ENCODE results near the gene PPP1R14C. TPM values are rescaled to one million over a fixed set of nuclear protein-coding genes. Genes with fewer than 3 reads are reported as not detected.
"Not testable (repeated sequence)": the region's sequence is repeated elsewhere in the genome, so short reads cannot be mapped to it uniquely, and the experiment has no call there.

PPP1R14C gene
- total RNA-seq, 1 donor from 2014 or later: 0.27 TPM

DNA sequence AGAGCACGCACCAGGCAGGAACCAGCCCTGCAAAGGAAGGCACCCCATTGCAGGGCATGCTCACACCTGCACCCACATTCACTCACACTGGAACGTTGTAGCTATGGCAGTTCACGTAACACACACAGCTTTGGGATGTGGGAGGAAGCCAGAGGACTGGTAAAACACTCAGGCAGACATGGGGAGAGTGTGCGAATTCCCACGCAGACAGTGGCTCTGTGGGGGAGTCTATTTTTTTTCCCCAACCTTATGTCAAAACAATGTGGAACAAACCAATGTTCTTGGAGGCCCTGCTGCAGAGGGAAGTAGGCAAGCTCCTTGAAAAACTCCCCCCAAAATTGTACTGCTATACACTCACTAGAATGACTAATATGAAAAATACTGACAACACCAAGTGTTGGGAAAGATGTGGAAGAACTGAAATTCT is 91.0 kb downstream of the PPP1R14C start:
- DNase-seq (ENCODE audit: low spot score) (no peak), ATAC-seq (no peak)
- intact Hi-C loops (cut with DNase I): no loop called here

DNA sequence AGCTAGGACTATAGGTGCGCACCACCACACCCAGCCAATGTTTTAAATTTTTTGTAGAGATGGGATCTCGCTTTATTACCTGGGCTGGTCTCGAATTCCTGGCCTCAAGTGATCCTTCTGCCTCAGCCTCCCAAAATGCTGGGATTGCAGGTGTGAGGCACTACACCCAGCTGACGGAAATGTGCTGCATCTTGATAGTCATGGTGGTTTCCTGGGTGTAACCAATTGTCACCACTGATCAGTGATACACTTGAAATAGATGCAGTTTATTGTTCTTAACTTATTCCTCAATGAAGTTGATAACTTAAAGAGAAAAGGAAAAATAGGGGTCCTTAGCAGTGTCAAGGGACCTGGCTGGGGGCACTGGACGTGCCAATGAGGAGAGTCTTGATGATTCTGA is 92.4 kb downstream of the PPP1R14C start:
- DNase-seq (ENCODE audit: low spot score): no peak
- ATAC-seq: no peak
- intact Hi-C loops (cut with DNase I): no loop called here

DNA sequence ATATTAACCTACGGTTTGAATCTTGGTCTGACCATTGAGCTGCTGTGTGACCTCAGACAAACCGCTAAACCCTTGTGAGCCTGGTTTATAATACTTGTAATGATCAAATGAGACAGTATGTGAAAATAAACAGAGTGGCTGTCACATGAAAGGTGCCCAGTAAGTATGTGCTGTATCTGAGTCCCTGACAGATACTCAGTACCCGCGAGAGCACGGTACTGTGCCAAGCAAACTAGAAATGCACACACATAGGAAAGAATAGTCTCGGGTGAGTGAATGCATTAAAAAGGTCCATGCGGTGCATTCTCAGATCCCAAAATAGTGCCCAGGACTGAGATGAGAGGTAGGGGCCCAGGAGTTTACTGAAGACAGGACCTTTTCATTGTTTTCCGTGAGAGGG is 93.3 kb downstream of the PPP1R14C start:
- no peak for DNase-seq (ENCODE audit: low spot score)
- intact Hi-C loops (cut with DNase I): no loop called here
- ATAC-seq: no peak

GRCh38 chr6:150236544-150236943 is 93.7 kb downstream of the PPP1R14C start:
- no peak for ATAC-seq
- DNase-seq (ENCODE audit: low spot score): no peak
- intact Hi-C loops (cut with DNase I): no loop called here

GRCh38 chr6:150237626-150238025 is 94.8 kb downstream of the PPP1R14C start:
- DNase-seq (ENCODE audit: low spot score): no peak
- intact Hi-C loops (cut with DNase I): no loop called here
- no peak for ATAC-seq

DNA sequence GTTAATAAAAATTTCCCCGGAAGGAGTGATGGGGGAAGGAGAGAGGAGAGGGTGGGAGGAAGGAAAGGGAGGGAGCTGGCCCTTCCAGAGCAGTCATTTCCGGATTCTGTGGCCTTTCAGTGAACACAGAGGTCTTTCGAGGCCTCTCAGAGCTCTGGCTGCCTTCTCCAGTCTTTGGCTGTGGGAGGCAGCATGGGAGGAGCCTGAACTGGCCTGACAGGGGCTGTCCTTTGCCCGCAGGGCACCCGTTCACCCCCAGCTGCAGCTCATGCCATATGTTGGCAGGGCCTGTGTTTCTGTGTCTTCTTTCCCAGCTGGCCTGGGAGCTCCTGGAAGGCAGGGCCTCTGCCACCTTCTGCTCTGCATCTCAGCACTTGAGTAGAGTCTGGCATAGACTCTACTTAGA is 95.5 kb downstream of the PPP1R14C start:
- DNase-seq (ENCODE audit: low spot score) (no peak), ATAC-seq (peak; percentile 59)
- intact Hi-C loops (cut with DNase I): no loop called here

GRCh38 chr6:150238846-150239407 is 96.1 kb downstream of the PPP1R14C start:
- intact Hi-C loops (cut with DNase I): no loop called here
- ATAC-seq: no peak
- no peak for DNase-seq (ENCODE audit: low spot score)

DNA sequence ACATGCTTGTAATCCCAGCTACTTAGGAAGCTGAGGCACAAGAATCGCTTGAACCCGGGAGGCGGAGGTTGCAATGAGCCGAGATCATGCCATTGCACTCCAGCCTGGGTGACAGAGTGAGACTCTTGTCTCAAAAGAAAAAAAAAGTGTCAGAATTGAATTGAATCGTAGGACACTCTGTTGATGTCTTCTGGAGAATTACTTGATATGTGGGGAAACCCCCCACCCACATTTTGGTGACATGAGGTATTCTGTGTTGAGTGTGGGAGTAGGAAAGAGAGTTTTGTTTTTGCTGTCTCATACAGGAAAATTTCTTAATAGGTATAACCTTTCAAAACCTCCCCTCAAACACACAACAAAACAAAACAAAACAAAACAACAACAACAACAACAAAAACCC is 98.9 kb downstream of the PPP1R14C start:
- DNase-seq (ENCODE audit: low spot score); ATAC-seq; intact Hi-C loops (cut with DNase I): not testable (repeated sequence)

GRCh38 chr6:150243620-150244314 is 100.9 kb downstream of the PPP1R14C start:
- ATAC-seq: no peak
- DNase-seq (ENCODE audit: low spot score): no peak
- intact Hi-C loops (cut with DNase I): no loop called here

- DNase-seq (ENCODE audit: low spot score): no peak
- no peak for ATAC-seq
- intact Hi-C loops (cut with DNase I): no loop called here
Observed at GRCh38 chr6:150245148-150245935, 102.5 kb downstream of the PPP1R14C start.

- ATAC-seq (no peak), DNase-seq (ENCODE audit: low spot score) (no peak)
- intact Hi-C loops (cut with DNase I): no loop called here
Observed at GRCh38 chr6:150247803-150248202, 105.0 kb downstream of the PPP1R14C start.

- ATAC-seq (no peak), DNase-seq (ENCODE audit: low spot score) (no peak)
- intact Hi-C loops (cut with DNase I): no loop called here
Observed at GRCh38 chr6:150248300-150248699, 105.5 kb downstream of the PPP1R14C start.

DNA sequence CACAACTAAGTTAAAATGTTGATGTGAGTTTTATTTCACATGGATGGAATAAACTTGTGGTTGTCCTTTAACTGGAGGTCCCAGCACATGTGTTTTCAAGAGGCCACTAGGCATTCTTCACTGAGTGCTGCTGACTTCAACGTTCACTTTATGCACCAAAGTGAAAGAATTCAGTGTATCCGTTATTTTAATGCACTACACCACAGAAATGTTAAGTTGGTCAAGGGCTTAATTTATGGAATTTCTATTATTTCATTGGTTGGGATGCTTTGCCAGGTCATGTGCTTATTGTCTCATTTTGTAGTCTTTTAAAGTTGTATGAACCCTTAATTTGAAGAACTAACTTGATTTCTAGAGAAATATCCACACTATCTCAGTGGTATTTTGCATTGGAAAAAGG is 106.4 kb downstream of the PPP1R14C start:
- ATAC-seq: no peak
- no peak for DNase-seq (ENCODE audit: low spot score)
- intact Hi-C loops (cut with DNase I): no loop called here

- intact Hi-C loops (cut with DNase I): no loop called here
- ATAC-seq (no peak), DNase-seq (ENCODE audit: low spot score) (no peak)
Observed at GRCh38 chr6:150250826-150251225, 108.0 kb downstream of the PPP1R14C start.

GRCh38 chr6:150251566-150252186 is 108.8 kb downstream of the PPP1R14C start:
- intact Hi-C loops (cut with DNase I): no loop called here
- ATAC-seq: no peak
- no peak for DNase-seq (ENCODE audit: low spot score)

- intact Hi-C loops (cut with DNase I): no loop called here
- DNase-seq (ENCODE audit: low spot score) (no peak), ATAC-seq (no peak)
Observed at GRCh38 chr6:150252714-150253444, 110.0 kb downstream of the PPP1R14C start.

- intact Hi-C loops (cut with DNase I): no loop called here
- no peak for ATAC-seq
- no peak for DNase-seq (ENCODE audit: low spot score)
Observed at GRCh38 chr6:150253489-150253888, 110.6 kb downstream of the PPP1R14C start.

- intact Hi-C loops (cut with DNase I): no loop called here
- no peak for DNase-seq (ENCODE audit: low spot score)
- ATAC-seq: no peak
Observed at GRCh38 chr6:150254770-150255169, 111.9 kb downstream of the PPP1R14C start.

DNA sequence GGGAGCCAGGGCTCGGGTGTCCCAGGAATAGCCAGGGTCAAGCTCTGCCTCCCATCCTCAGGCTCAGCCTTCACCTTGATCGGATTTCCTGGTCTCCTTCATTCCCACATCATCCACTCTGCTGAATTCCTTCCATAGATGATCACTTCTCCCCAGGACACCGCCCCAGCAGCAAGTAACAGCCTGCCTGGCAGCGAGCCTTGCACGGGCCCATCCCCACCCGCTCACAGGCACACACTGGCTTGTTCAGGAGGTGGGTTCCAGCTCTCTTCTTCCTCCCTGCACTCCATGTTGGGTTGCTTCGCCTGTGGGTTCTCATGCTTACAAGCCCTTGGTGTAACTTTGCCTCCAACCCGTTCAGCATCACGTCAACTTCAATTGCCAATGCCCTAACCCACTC is 113.0 kb downstream of the PPP1R14C start:
- intact Hi-C loops (cut with DNase I): no loop called here
- ATAC-seq (no peak), DNase-seq (ENCODE audit: low spot score) (no peak)

Measured in sciatic nerve (tissue), 2 donors.